Fibroblast of lung (primary cell): ENCODE measurements around the gene KRT32. TPM values are rescaled to one million over a fixed set of nuclear protein-coding genes. Genes with fewer than 3 reads are reported as not detected.

ENCODE experiments used
- DNase-seq, 2 donors: peaks; one replicate each; pipeline versions ENCODE4 v3.0.0 to v3.0.0-alpha.2; 2010; ENCODE audit warnings: low read depth in 2 of 2
- H2AFZ ChIP-seq: 2 replicates; pipeline ENCODE4 v1.5.1; 2012; ENCODE audit warnings: low read length, control low read depth, inconsistent platforms
- H3K27ac ChIP-seq: 2 replicates; pipeline ENCODE4 v1.5.1; 2011; ENCODE audit warnings: low read length, control low read depth; ENCODE audit not compliant: insufficient read depth
- H3K27me3 ChIP-seq: 2 replicates; pipeline ENCODE4 v1.5.1; 2011; ENCODE audit warnings: mild to moderate bottlenecking, low read length; ENCODE audit not compliant: control insufficient read depth, insufficient read depth
- H3K36me3 ChIP-seq: 2 replicates; pipeline ENCODE4 v1.5.1; 2011; ENCODE audit warnings: low read length; ENCODE audit not compliant: control insufficient read depth, insufficient read depth
- H3K4me1 ChIP-seq: 2 replicates; pipeline ENCODE4 v1.5.1; 2011; ENCODE audit warnings: low read length; ENCODE audit not compliant: control insufficient read depth, insufficient read depth; ENCODE audit errors: extremely low read depth
- H3K4me2 ChIP-seq: 2 replicates; pipeline ENCODE4 v1.5.1; 2011; ENCODE audit warnings: low read length, control low read depth; ENCODE audit not compliant: insufficient read depth; ENCODE audit errors: extremely low read depth
- H3K4me3 ChIP-seq, 4 experiments: fragments of 200-600 bp in 1 of 4; sonication (generic) in 1 of 4; replicated peaks in 1 of 4; 2 replicates each; pipeline ENCODE4 v1.5.1; 2011 to 2016; ENCODE audit warnings: low read length in 4 of 4, low read depth in 3 of 4, mild to moderate bottlenecking in 3 of 4, control low read depth in 2 of 4, inconsistent platforms in 1 of 4, mixed read lengths in 1 of 4; ENCODE audit not compliant: insufficient read depth in 1 of 4; ENCODE audit errors: control extremely low read depth in 1 of 4
- H3K79me2 ChIP-seq: 2 replicates; pipeline ENCODE4 v1.5.1; 2012; ENCODE audit warnings: mild to moderate bottlenecking, low read length, inconsistent platforms; ENCODE audit not compliant: control insufficient read depth, insufficient read depth
- H3K9ac ChIP-seq: 2 replicates; pipeline ENCODE4 v1.5.1; 2011; ENCODE audit warnings: mild to moderate bottlenecking, low read length, control low read depth; ENCODE audit not compliant: insufficient read depth
- H3K9me3 ChIP-seq: 2 replicates; pipeline ENCODE4 v1.5.1; 2012; ENCODE audit warnings: low read depth, low read length; ENCODE audit not compliant: control insufficient read depth, insufficient read depth
- H4K20me1 ChIP-seq: 2 replicates; pipeline ENCODE4 v1.5.1; 2011; ENCODE audit warnings: low read length; ENCODE audit not compliant: control insufficient read depth, insufficient read depth; ENCODE audit errors: extremely low read depth
- CTCF ChIP-seq, 2 donors: IDR thresholded peaks in 1 of 2; conservative IDR thresholded peaks in 1 of 2; 1 replicate in 1 of 2; 2 replicates in 1 of 2; pipeline ENCODE4 v1.5.1; 2011 to 2012; ENCODE audit warnings: low read length in 2 of 2, control low read depth in 1 of 2, inconsistent platforms in 1 of 2, low read depth in 1 of 2, mild to moderate bottlenecking in 1 of 2
- EZH2 ChIP-seq: IDR thresholded peaks from 2 replicates; pipeline ENCODE4 v1.5.1; 2012; ENCODE audit warnings: low read length, control low read depth, mild to moderate bottlenecking; ENCODE audit errors: missing control alignments
- polyA plus RNA-seq, 2 donors: library from polyadenylated mRNA; depleted of rRNA in 1 of 2; stranded (reverse) in 1 of 2; unstranded in 1 of 2; fragments of >200 nt; gene quantifications; 2 replicates each; pipeline ENCODE4 v1.2.1, GENCODE V29; 2011 to 2012; ENCODE audit warnings: missing spikeins in 1 of 2
- total RNA-seq: library from RNA; depleted of rRNA; stranded (reverse); fragments of >200 nt; gene quantifications from 2 replicates; pipeline ENCODE4 v1.2.1, GENCODE V29; 2014

The KRT32 gene
- total and polyA plus RNA-seq, 2 donors (not counting 1 experiment from before 2014, with no cell fraction given), result under 0.01 to 0.03 TPM

GRCh38 chr17:41437254-41437653 lies 29.9 kb downstream of the KRT32 start:
- no peak for DNase-seq
- H3K27me3 ChIP-seq, result peaks cover 7% of the 10 kb centered on the region
- H3K9ac ChIP-seq, result no peak overlapping the region
- H2AFZ ChIP-seq, result no peak overlapping the region
- H3K4me1 ChIP-seq, result no peaks in the 10 kb centered on the region
- no peak overlapping the region for H3K4me3 ChIP-seq
- H3K27ac ChIP-seq, result no peak overlapping the region
- no peaks in the 10 kb centered on the region for H4K20me1 ChIP-seq
- no peaks in the 10 kb centered on the region for H3K9me3 ChIP-seq
- no peaks in the 10 kb centered on the region for H3K36me3 ChIP-seq
- H3K79me2 ChIP-seq, result no peaks in the 10 kb centered on the region
- no peak overlapping the region for H3K4me2 ChIP-seq
- no peak for TF ChIP-seq EZH2
- TF ChIP-seq CTCF (conservative IDR thresholded peaks at IDR 0.05 in 1 of 2, IDR thresholded peaks at IDR 0.05 in 1 of 2; ENCODE audit: low read depth in 1 of 2, low read length in 2 of 2), result no peak

GRCh38 chr17:41434415-41434814 lies 32.8 kb downstream of the KRT32 start:
- no peaks in the 10 kb centered on the region for H3K79me2 ChIP-seq
- no peak overlapping the region for H3K4me2 ChIP-seq
- H3K27ac ChIP-seq, result no peak overlapping the region
- TF ChIP-seq EZH2 (no peak), CTCF (conservative IDR thresholded peaks at IDR 0.05 in 1 of 2, IDR thresholded peaks at IDR 0.05 in 1 of 2; ENCODE audit: low read depth in 1 of 2, low read length in 2 of 2) (no peak)
- H4K20me1 ChIP-seq, result no peaks in the 10 kb centered on the region
- no peak for DNase-seq
- no peaks in the 10 kb centered on the region for H3K36me3 ChIP-seq
- H2AFZ ChIP-seq, result no peak overlapping the region
- no peaks in the 10 kb centered on the region for H3K4me1 ChIP-seq
- no peaks in the 10 kb centered on the region for H3K9me3 ChIP-seq
- H3K9ac ChIP-seq, result no peak overlapping the region
- no peak overlapping the region for H3K4me3 ChIP-seq
- peaks cover 5% of the 10 kb centered on the region for H3K27me3 ChIP-seq

GRCh38 chr17:41434005-41434404 lies 33.2 kb downstream of the KRT32 start:
- peaks cover 5% of the 10 kb centered on the region for H3K27me3 ChIP-seq
- H3K4me1 ChIP-seq, result no peaks in the 10 kb centered on the region
- TF ChIP-seq EZH2, result no peak
- no peak for TF ChIP-seq CTCF (conservative IDR thresholded peaks at IDR 0.05 in 1 of 2, IDR thresholded peaks at IDR 0.05 in 1 of 2; ENCODE audit: low read depth in 1 of 2, low read length in 2 of 2)
- no peak overlapping the region for H2AFZ ChIP-seq
- H4K20me1 ChIP-seq, result no peaks in the 10 kb centered on the region
- no peaks in the 10 kb centered on the region for H3K36me3 ChIP-seq
- H3K9ac ChIP-seq, result no peak overlapping the region
- H3K79me2 ChIP-seq, result no peaks in the 10 kb centered on the region
- H3K4me3 ChIP-seq, result no peak overlapping the region
- H3K27ac ChIP-seq, result no peak overlapping the region
- no peak for DNase-seq
- no peaks in the 10 kb centered on the region for H3K9me3 ChIP-seq
- no peak overlapping the region for H3K4me2 ChIP-seq
